Cortex of kidney (tissue), 1 donor: ENCODE measurements around the gene MAN1A2.
"Not testable (repeated sequence)": the region's sequence is repeated elsewhere in the genome, so short reads cannot be mapped to it uniquely, and the experiment has no call there.

Experiments used
- DNase-seq: peaks from one replicate; lab custom pipeline; 2025; lab: John Stamatoyannopoulos, UW

The MAN1A2 gene

DNA sequence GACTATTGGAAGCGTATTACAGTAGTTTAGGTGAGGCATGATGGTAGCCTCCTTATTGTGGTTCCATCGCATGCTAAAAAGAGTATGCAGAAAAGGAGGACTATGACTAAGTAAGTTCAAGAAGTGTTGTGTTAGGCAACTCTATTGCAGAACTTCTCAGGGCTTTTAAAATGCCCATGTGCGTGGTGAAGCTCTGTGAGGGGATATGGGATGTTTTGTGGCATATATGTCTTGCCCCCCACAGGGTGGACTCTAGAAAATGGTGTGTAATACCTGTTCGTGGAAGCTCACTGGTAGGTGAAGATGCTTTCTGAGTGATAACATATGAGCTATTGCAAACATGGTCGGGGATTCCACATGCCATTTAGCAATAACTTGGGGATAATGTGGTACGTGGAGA, 31.7 kb downstream of the MAN1A2 start:
- DNase-seq, result no peak

DNA sequence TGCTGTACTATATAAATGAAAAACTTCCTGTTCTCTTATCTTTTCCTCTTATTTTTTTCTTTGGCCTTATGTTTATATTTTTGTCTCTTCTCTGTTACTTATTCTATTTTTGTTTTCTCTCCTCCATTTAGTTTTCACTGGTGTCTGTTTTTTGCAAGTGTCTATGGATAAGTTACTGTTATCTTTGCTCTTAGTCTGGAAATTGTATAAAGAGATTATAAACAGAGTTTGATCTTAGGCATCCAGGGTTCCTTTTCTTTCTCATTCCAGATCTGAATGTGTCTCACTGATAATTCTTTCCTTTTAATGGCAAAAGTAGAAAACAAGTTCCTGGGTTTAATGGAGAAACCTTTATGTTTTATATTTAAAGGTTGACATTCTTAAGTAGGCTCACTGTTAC, 34.5 kb downstream of the MAN1A2 start:
- no peak for DNase-seq

GRCh38 chr1:117403597-117403996, 36.3 kb downstream of the MAN1A2 start:
- no peak for DNase-seq

GRCh38 chr1:117405042-117405441, 37.8 kb downstream of the MAN1A2 start:
- DNase-seq, result no peak

GRCh38 chr1:117412472-117412871, 45.2 kb downstream of the MAN1A2 start:
- DNase-seq, result no peak

- no peak for DNase-seq
Measured at GRCh38 chr1:117413412-117413811, 46.2 kb downstream of the MAN1A2 start.

DNA sequence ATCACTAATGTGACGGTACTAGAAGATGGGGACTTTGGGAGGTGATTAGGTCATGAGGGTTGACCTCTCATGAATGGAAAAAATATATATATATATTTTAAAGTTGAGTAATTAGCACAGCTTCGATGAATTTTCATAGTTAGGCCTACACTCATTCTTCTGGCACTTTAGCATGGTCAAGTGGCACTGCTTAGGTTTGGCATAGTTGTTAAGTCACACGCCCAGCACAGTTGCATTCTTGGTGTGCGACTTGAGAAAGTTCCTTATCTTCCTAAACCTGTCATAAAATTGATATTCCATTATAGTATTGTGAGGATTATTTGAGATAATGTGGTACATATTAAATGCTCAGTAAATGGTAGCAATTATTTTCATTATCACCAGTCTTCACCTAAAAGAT, 47.7 kb downstream of the MAN1A2 start:
- no peak for DNase-seq

DNA sequence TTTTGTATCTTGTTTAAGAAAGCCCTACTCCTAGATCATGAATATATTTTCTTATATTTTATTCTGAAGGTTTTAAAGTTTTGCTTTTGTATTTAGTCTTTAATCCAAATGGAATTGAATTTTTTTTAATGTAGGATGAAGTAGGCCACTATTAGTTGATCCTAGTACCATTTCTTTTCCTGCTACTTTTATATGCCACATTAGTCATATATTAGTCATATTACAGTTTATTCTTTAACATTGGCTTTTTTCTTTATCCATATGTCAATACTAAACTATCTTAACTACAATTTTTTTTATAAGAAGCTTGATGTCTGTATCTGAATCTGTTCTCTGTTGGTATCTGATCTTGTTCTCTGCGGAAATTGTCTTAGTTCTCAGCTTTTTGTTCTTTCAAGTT, 48.8 kb downstream of the MAN1A2 start:
- no peak for DNase-seq

- no peak for DNase-seq
Measured at GRCh38 chr1:117416546-117417125, 49.4 kb downstream of the MAN1A2 start.

DNA sequence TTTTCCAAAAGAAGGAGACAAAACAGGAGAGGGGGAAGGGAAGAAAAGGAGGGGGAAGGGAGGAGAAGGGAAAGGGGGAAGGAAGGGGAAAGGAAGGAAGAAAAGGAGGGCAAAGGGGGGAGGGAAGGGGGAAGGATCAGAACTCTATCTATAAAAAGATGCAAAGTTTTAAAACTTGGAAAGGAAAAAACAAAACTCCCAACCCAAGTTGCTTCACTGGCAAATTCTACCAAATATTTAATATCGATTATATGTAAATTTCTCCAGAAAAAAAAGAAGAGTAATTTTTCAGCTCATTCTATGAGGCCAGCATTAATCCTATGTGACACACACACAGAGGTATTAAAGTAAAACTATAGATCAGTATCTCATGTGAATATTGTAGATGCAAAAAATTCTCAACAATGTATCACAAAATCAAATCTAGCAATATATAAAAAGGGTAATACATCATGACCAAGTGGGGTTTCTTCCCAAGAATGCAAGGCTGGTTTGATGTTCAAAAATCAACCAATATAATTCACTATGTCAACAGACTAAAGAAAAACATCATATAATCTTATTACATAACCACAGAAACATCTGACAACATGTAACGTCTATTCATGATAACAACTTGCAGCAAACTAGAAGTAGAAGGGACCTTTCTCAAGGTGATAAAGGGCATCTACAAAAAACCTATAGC, 57.9 kb downstream of the MAN1A2 start:
- no peak for DNase-seq

DNA sequence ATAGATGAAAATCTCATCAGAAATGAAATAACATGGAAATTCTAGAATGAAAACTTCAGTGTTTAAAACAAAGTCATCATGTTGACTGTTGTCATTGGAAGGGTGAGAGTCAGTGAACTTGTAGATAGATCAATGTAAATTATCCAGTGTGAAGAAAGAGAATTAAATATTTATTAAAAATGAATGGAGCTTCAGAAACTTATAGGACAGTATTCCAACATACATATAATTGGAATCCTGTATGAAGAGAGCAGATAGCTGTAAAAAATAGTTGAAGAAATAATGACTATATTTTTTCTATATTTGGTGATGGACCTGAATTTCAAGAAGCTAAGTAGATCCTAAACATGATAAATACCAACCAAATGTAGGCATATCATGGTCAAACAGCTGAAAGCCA, 60.0 kb downstream of the MAN1A2 start:
- DNase-seq, result no peak

DNA sequence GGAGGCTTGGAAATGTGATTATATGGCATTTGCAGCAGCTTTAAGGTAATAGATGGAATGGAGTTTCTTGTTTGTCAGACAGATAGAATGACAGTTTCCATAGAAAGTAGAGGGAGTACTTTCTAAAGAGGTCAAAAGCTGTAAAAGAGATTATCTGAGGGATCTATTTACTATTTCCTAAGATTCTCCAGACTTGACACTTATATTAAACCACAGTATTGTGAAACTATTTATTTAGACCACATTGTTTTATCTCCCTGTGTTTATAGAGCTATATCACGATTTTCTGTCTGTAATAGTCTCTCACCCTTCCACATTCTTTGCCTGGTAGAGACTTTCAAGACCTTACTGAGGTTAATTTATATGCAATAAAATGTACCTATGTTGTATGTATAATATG, 66.7 kb downstream of the MAN1A2 start:
- no peak for DNase-seq

- DNase-seq, result no peak
Measured at GRCh38 chr1:117436513-117436912, 69.3 kb downstream of the MAN1A2 start.

- no peak for DNase-seq
Measured at GRCh38 chr1:117447661-117448060, 80.4 kb downstream of the MAN1A2 start.

DNA sequence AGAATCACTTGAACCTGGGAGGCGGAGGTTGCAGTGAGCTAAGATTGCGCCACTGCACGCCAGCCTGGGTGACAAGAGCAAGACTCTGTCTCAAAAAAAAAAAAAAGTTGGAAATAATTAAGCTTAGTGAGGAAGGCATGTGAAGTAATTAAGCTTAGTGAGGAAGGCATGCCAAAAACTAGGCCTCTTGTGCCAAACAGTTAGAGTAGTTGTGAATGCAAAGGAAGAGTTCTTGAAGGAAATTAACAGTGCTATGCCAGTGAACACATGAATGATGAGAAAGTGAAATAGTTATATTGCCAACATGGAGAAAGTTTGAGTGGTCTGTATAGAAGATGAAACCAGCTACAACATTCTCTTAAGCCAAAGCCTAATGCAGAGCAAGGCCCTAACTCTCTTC, 85.0 kb downstream of the MAN1A2 start:
- DNase-seq, result no peak

GRCh38 chr1:117453958-117454357, 86.7 kb downstream of the MAN1A2 start:
- DNase-seq, result no peak

DNA sequence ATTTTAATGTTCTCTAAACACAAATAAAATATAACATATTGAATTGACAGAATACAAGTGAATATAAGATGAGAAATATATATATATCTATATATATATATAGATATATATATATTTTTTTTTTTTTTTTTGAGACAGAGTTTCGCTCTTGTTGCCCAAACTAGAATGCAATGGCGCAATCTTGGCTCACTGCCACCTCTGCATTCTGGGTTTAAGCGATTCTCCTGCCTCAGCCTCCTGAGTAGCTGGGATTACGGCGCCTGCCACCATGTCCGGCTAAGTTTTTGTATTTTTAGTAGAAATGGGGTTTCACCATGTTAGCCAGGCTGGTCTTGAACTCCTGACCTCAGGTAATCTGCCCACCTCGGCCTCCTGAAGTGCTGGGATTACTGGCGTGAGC, 91.2 kb downstream of the MAN1A2 start:
- not testable (repeated sequence) for DNase-seq

DNA sequence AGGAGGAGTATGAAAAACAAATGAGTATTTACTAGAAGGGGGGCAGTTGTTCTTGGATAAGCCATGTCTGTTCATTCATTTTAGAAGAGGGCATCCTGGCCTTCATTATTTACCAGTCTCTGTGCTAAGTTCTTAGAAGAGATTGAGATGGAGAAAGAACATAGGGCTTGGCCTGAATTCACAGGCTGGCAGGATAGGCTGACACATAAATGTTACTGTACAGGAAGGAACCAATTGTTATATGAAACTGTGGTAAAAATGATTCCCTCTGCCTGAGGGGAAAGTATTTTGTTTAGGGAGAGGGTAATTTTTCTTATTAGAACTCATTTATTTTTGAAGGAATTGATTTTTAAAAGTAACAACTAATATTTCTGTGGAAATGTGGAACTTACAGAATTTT, 99.5 kb downstream of the MAN1A2 start:
- no peak for DNase-seq

DNA sequence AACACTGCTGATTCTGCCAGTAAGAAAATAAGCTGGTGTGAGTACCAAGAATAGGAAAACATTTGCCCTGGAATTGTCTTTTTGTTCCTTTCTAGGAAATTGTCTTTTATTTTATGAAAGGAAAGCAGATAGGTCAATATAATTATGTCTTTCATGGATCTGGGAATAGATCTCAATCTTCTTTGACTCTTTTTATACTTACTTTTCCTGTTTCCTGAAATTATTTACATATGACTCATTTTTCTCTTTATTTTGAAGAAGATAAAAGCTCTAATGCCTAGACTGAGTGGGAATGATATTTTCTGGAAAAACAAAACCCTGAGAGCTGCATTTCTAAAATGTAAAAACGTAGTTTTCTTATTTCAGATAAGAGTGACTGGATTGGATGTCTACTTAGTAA, 100.1 kb downstream of the MAN1A2 start:
- no peak for DNase-seq

GRCh38 chr1:117473063-117473462, 105.8 kb downstream of the MAN1A2 start:
- DNase-seq, result no peak

DNA sequence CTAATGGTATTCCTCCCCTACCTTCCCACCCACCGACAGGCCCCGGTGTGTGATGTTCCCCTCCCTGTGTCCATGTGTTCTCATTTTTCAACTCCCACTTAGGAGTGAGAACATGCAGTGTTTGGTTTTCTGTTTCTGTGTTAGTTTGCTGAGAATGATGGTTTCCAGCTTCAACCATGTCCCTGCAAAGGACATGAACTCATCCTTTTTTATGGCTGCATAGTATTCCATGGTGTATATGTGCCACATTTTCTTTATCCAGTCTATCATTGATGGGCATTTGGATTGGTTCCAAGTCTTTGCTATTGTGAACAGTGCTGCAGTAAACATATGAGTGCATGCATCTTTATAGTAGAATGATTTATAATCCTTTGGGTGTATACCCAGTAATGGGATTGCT, 108.2 kb downstream of the MAN1A2 start:
- not testable (repeated sequence) for DNase-seq

GRCh38 chr1:117479086-117479485, 111.8 kb downstream of the MAN1A2 start:
- no peak for DNase-seq

DNA sequence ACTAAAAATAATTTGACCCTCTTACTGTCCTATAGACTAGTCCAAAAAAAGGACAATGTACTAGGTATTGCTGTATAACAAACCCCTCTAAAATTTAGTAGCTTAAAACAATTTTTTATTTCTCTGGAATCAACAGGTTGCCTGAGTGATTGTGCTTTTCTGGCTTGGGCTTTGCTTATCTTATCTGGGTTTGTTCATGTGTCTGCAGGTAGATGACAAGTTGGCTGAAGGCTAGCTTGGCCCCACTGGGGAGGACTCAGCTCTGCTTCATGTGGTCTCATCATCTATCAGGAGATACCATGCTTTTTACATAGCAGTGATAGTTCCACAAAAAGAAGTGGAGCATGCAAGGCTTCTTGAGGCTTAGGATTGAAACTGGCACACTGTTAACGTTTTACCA, 114.2 kb downstream of the MAN1A2 start:
- no peak for DNase-seq

DNA sequence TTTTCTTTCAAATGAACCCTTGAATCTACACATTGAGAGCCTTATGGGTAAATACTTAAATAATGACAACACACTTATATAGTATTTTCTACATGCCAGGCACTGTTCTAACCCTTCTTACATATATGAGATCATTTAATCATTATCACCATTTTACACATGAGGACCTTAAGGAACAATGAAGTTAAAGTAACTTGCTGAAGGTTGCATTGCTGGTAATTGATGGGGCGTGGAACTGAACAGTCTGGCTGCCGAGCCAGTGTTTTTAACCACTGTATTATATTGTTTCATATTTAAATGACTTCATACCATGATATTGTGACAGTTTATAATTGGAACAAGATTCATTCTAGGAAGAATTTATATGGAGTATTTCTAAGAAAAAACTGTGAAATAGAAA, 126.7 kb downstream of the MAN1A2 start:
- no peak for DNase-seq
